ENCODE data around the gene ZNF827.

GRCh38 chr4:145743641-145744040, 195.0 kb downstream of the ZNF827 start:
- TF ChIP-seq CTCF (conservative IDR thresholded peaks at IDR 0.05; ENCODE audit: low read depth in 2 of 2), result no peak
- no peak for TF ChIP-seq REST (IDR thresholded peaks at IDR 0.05; ENCODE audit: unreplicated experiment)

All from GM23338 (cell line).